ENCODE data around the gene MCEMP1.

DNA sequence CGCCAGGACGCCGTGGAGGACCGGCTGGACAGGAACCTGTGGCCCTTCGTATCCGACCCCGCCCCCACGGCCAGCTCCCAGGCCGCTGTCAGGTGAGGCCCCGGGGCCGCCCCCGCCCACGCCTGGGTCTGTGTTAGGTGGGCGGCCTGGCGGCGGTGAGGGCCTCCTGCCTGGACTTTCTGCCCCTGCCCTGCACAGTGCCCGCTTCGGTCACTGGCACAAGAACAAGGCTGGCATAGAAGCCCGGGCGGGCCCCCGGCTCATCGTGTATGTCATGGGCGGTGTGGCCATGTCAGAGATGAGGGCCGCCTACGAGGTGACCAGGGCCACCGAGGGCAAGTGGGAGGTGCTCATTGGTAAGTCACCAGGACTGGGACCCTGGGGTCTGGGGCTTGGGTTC is 29.7 kb upstream of the MCEMP1 start:
- TF ChIP-seq EP300 (conservative IDR thresholded peaks at IDR 0.05; ENCODE audit: poor library complexity, severe bottlenecking) (no peak), POLR2AphosphoS5 (IDR thresholded peaks at IDR 0.05) (no peak), SMC3 (conservative IDR thresholded peaks at IDR 0.05; ENCODE audit: poor library complexity) (no peak), EZH2 (IDR thresholded peaks at IDR 0.05; ENCODE audit: borderline replicate concordance, insufficient read depth, low read length, poor library complexity, severe bottlenecking) (no peak), TAF1 (IDR thresholded peaks at IDR 0.05; ENCODE audit: low read depth) (no peak), RAD21 (conservative IDR thresholded peaks at IDR 0.05) (no peak), MXI1 (conservative IDR thresholded peaks at IDR 0.05; ENCODE audit: poor library complexity, severe bottlenecking) (no peak)
- TF ChIP-seq, protein P1, sequence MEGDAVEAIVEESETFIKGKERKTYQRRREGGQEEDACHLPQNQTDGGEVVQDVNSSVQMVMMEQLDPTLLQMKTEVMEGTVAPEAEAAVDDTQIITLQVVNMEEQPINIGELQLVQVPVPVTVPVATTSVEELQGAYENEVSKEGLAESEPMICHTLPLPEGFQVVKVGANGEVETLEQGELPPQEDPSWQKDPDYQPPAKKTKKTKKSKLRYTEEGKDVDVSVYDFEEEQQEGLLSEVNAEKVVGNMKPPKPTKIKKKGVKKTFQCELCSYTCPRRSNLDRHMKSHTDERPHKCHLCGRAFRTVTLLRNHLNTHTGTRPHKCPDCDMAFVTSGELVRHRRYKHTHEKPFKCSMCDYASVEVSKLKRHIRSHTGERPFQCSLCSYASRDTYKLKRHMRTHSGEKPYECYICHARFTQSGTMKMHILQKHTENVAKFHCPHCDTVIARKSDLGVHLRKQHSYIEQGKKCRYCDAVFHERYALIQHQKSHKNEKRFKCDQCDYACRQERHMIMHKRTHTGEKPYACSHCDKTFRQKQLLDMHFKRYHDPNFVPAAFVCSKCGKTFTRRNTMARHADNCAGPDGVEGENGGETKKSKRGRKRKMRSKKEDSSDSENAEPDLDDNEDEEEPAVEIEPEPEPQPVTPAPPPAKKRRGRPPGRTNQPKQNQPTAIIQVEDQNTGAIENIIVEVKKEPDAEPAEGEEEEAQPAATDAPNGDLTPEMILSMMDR (IDR thresholded peaks at IDR 0.05; ENCODE audit: poor library complexity, severe bottlenecking), result no peak
- TF ChIP-seq, protein P2, sequence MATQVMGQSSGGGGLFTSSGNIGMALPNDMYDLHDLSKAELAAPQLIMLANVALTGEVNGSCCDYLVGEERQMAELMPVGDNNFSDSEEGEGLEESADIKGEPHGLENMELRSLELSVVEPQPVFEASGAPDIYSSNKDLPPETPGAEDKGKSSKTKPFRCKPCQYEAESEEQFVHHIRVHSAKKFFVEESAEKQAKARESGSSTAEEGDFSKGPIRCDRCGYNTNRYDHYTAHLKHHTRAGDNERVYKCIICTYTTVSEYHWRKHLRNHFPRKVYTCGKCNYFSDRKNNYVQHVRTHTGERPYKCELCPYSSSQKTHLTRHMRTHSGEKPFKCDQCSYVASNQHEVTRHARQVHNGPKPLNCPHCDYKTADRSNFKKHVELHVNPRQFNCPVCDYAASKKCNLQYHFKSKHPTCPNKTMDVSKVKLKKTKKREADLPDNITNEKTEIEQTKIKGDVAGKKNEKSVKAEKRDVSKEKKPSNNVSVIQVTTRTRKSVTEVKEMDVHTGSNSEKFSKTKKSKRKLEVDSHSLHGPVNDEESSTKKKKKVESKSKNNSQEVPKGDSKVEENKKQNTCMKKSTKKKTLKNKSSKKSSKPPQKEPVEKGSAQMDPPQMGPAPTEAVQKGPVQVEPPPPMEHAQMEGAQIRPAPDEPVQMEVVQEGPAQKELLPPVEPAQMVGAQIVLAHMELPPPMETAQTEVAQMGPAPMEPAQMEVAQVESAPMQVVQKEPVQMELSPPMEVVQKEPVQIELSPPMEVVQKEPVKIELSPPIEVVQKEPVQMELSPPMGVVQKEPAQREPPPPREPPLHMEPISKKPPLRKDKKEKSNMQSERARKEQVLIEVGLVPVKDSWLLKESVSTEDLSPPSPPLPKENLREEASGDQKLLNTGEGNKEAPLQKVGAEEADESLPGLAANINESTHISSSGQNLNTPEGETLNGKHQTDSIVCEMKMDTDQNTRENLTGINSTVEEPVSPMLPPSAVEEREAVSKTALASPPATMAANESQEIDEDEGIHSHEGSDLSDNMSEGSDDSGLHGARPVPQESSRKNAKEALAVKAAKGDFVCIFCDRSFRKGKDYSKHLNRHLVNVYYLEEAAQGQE (IDR thresholded peaks at IDR 0.05; ENCODE audit: borderline replicate concordance), result no peak
